KMS-11 (cell line): ENCODE results near the gene NCF4.

Source experiments
- H2AFZ ChIP-seq: fragments of 200-600 bp; sonication (generic); 2 replicates; pipeline ENCODE4 v1.6.1; 2016; ENCODE audit warnings: antibody characterized with exemption, mixed run types, low read depth
- H3K27ac ChIP-seq: fragments of 200-600 bp; sonication (generic); 2 replicates; pipeline ENCODE4 v1.6.1; 2016; ENCODE audit warnings: mild to moderate bottlenecking, mixed run types
- H3K27me3 ChIP-seq: fragments of 200-600 bp; sonication (generic); 2 replicates; pipeline ENCODE4 v1.6.1; 2017; ENCODE audit warnings: mild to moderate bottlenecking, low read depth, mixed run types, moderate library complexity; ENCODE audit not compliant: insufficient read depth
- H3K36me3 ChIP-seq: fragments of 200-600 bp; sonication (generic); 2 replicates; pipeline ENCODE4 v1.6.1; 2017; ENCODE audit warnings: mild to moderate bottlenecking, mixed run types; ENCODE audit not compliant: insufficient read depth
- H3K4me1 ChIP-seq: fragments of 200-600 bp; sonication (generic); 2 replicates; pipeline ENCODE4 v1.6.1; 2016; ENCODE audit warnings: mild to moderate bottlenecking, low read depth, mixed run types; ENCODE audit not compliant: poor library complexity, severe bottlenecking
- H3K4me2 ChIP-seq: fragments of 200-600 bp; sonication (generic); 2 replicates; pipeline ENCODE4 v1.7.0; 2016; ENCODE audit warnings: mild to moderate bottlenecking, mixed run types
- H3K4me3 ChIP-seq: fragments of 200-600 bp; sonication (generic); IDR thresholded peaks from 2 replicates; pipeline ENCODE4 v1.6.1; 2017; ENCODE audit warnings: low read depth, low read length, mixed read lengths; ENCODE audit not compliant: insufficient read depth
- H3K79me2 ChIP-seq: fragments of 200-600 bp; sonication (generic); 2 replicates; pipeline ENCODE4 v1.6.1; 2016; ENCODE audit warnings: low read depth, mixed run types; ENCODE audit not compliant: insufficient read depth
- H3K9ac ChIP-seq: fragments of 200-600 bp; sonication (generic); 2 replicates; pipeline ENCODE4 v1.6.1; 2016; ENCODE audit warnings: mild to moderate bottlenecking, mixed run types
- H4K20me1 ChIP-seq: fragments of 200-600 bp; sonication (generic); 2 replicates; pipeline ENCODE4 v1.6.1; 2016; ENCODE audit warnings: mild to moderate bottlenecking, mixed run types; ENCODE audit not compliant: insufficient read depth
- TF ChIP-seq, protein P1 (sequence below): fragments of 200-600 bp; sonication (generic); conservative IDR thresholded peaks from 2 replicates; pipeline ENCODE4 v1.6.1; 2017; ENCODE audit warnings: low read depth, mild to moderate bottlenecking, antibody characterized with exemption, low read length, moderate library complexity, mixed read lengths

Gene NCF4

GRCh38 chr22:36865346-36865745 is 4.5 kb downstream of the NCF4 start:
- Histone ChIP-seq H3K79me2 (no peaks in the 10 kb centered on the region), H3K36me3 (no peaks in the 10 kb centered on the region), H3K27ac (no peak overlapping the region), H4K20me1 (no peaks in the 10 kb centered on the region), H3K4me3 (no peak overlapping the region), H3K27me3 (peaks cover 35% of the 10 kb centered on the region), H2AFZ (no peak overlapping the region), H3K4me1 (no peaks in the 10 kb centered on the region), H3K9ac (no peak overlapping the region), H3K4me2 (no peak overlapping the region)
- TF ChIP-seq, protein P1, sequence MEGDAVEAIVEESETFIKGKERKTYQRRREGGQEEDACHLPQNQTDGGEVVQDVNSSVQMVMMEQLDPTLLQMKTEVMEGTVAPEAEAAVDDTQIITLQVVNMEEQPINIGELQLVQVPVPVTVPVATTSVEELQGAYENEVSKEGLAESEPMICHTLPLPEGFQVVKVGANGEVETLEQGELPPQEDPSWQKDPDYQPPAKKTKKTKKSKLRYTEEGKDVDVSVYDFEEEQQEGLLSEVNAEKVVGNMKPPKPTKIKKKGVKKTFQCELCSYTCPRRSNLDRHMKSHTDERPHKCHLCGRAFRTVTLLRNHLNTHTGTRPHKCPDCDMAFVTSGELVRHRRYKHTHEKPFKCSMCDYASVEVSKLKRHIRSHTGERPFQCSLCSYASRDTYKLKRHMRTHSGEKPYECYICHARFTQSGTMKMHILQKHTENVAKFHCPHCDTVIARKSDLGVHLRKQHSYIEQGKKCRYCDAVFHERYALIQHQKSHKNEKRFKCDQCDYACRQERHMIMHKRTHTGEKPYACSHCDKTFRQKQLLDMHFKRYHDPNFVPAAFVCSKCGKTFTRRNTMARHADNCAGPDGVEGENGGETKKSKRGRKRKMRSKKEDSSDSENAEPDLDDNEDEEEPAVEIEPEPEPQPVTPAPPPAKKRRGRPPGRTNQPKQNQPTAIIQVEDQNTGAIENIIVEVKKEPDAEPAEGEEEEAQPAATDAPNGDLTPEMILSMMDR: no peak

DNA sequence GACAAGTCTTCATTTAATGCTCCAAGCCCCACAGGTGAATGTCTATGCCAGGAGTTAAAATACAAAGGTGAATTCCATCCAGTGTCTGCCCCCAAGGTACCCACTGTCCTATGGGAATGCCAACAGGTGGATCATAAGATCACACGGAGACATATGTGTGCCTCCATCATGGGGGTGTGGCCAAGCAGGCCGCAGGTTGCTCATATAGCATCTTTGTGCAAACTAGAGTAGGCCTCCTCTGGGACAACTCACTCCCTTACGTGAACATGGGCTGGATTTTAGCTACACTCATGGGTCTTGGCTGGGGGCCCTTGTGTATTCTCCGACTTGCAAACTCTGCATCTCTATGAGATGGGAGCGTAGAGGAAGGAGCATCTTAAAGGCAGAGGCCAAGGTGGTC is 6.9 kb downstream of the NCF4 start:
- TF ChIP-seq, protein P1: no peak
- no peak overlapping the region for H2AFZ ChIP-seq
- peaks cover 35% of the 10 kb centered on the region for H3K27me3 ChIP-seq
- no peak overlapping the region for H3K4me2 ChIP-seq
- H3K36me3 ChIP-seq: no peaks in the 10 kb centered on the region
- no peaks in the 10 kb centered on the region for H3K4me1 ChIP-seq
- no peaks in the 10 kb centered on the region for H4K20me1 ChIP-seq
- H3K27ac ChIP-seq: no peak overlapping the region
- H3K9ac ChIP-seq: no peak overlapping the region
- no peak overlapping the region for H3K4me3 ChIP-seq
- no peaks in the 10 kb centered on the region for H3K79me2 ChIP-seq

- H3K36me3 ChIP-seq: no peaks in the 10 kb centered on the region
Measured at GRCh38 chr22:36868546-36869181, 7.9 kb downstream of the NCF4 start.

GRCh38 chr22:36870250-36870649 is 9.4 kb downstream of the NCF4 start:
- H4K20me1 ChIP-seq: no peaks in the 10 kb centered on the region
- peaks cover 26% of the 10 kb centered on the region for H3K27me3 ChIP-seq
- H2AFZ ChIP-seq: no peak overlapping the region
- TF ChIP-seq, protein P1: no peak
- H3K4me3 ChIP-seq: no peak overlapping the region
- no peaks in the 10 kb centered on the region for H3K79me2 ChIP-seq
- no peak overlapping the region for H3K27ac ChIP-seq
- no peak overlapping the region for H3K4me2 ChIP-seq
- H3K4me1 ChIP-seq: peaks cover 10% of the 10 kb centered on the region
- H3K9ac ChIP-seq: no peak overlapping the region
- H3K36me3 ChIP-seq: no peaks in the 10 kb centered on the region

More at GRCh38 chr22:36868546-36869181, 7.9 kb downstream of the NCF4 start:
- no peak overlapping the region for H3K9ac ChIP-seq
- no peak overlapping the region for H3K27ac ChIP-seq
- no peaks in the 10 kb centered on the region for H3K4me1 ChIP-seq
- no peaks in the 10 kb centered on the region for H3K79me2 ChIP-seq
- no peak overlapping the region for H3K4me2 ChIP-seq
- no peak overlapping the region for H3K4me3 ChIP-seq
- H2AFZ ChIP-seq: no peak overlapping the region
- TF ChIP-seq, protein P1: no peak
- H4K20me1 ChIP-seq: no peaks in the 10 kb centered on the region
- peaks cover 35% of the 10 kb centered on the region for H3K27me3 ChIP-seq
